Naive thymus-derived CD8-positive, alpha-beta T cell (primary cell): ENCODE measurements around the gene AIPL1. TPM values are rescaled to one million over a fixed set of nuclear protein-coding genes. Genes with fewer than 3 reads are reported as not detected.
A peak's percentile ranks its signal among the peaks of the same experiment; 100 is the strongest.

Experiments used
- ATAC-seq, 2 donors: fragments of 150-1000 bp; cut with Tn5 transposase in 1 of 2; sonication (Bioruptor Pico), chemical (Tn5 transposase) in 1 of 2; 1 replicate in 1 of 2; 2 replicates in 1 of 2; pipeline ENCODE4 v1.10.0; 2021; ENCODE audit warnings: mild to moderate bottlenecking in 2 of 2, moderate library complexity in 2 of 2
- POLR2A ChIA-PET: fragments of 350-600 bp; sonication (Branson Sonifier 250); formaldehyde crosslinking; loops from one replicate; lab custom pipeline; 2021; ENCODE audit warnings: antibody characterized with exemption; lab: Charles Lee
- DNase-seq, 10 donors: peaks; one replicate each; pipeline versions ENCODE4 v3.0.0 to v3.0.0-alpha.2; 2020 to 2022
- H3K27ac Mint-ChIP-seq, 10 donors: one replicate each; pipeline ENCODE4 v1.8.0; 2020 to 2022; ENCODE audit warnings: mild to moderate bottlenecking in 10 of 10, mixed read lengths in 10 of 10, moderate library complexity in 4 of 10, inconsistent platforms in 1 of 10
- H3K27me3 Mint-ChIP-seq, 5 donors: one replicate each; pipeline ENCODE4 v1.8.0; 2021 to 2022; ENCODE audit warnings: mixed read lengths in 5 of 5
- H3K36me3 Mint-ChIP-seq, 3 donors: one replicate each; pipeline ENCODE4 v1.8.0; 2020 to 2022; ENCODE audit warnings: mixed read lengths in 3 of 3, mild to moderate bottlenecking in 2 of 3, inconsistent platforms in 1 of 3
- H3K4me1 Mint-ChIP-seq, 4 donors: one replicate each; pipeline ENCODE4 v1.8.0; 2021 to 2022; ENCODE audit warnings: mixed read lengths in 4 of 4
- H3K4me3 Mint-ChIP-seq, 10 donors: one replicate each; pipeline ENCODE4 v1.8.0; 2020 to 2022; ENCODE audit warnings: mild to moderate bottlenecking in 10 of 10, mixed read lengths in 10 of 10, moderate library complexity in 6 of 10, inconsistent platforms in 1 of 10
- H3K9me3 Mint-ChIP-seq, 9 donors: one replicate each; pipeline ENCODE4 v1.8.0; 2020 to 2022; ENCODE audit warnings: mixed read lengths in 9 of 9, mild to moderate bottlenecking in 3 of 9, inconsistent platforms in 1 of 9, moderate library complexity in 1 of 9
- polyA plus RNA-seq, 3 donors: library from polyadenylated mRNA; unstranded; fragments of 300-500 nt; fragmentation: Illumina TruSeq; gene quantifications; one replicate each; pipeline ENCODE4 v1.2.3, GENCODE V29; 2021
- total RNA-seq, 8 experiments: library from RNA in 2 of 8; stranded (reverse) in 2 of 8; gene quantifications; one replicate each; pipeline ENCODE4 v1.2.3 and lab custom pipeline; 2021 to 2026

Gene AIPL1
- total and polyA plus RNA-seq, 5 experiments from 2014 or later: not detected

DNA sequence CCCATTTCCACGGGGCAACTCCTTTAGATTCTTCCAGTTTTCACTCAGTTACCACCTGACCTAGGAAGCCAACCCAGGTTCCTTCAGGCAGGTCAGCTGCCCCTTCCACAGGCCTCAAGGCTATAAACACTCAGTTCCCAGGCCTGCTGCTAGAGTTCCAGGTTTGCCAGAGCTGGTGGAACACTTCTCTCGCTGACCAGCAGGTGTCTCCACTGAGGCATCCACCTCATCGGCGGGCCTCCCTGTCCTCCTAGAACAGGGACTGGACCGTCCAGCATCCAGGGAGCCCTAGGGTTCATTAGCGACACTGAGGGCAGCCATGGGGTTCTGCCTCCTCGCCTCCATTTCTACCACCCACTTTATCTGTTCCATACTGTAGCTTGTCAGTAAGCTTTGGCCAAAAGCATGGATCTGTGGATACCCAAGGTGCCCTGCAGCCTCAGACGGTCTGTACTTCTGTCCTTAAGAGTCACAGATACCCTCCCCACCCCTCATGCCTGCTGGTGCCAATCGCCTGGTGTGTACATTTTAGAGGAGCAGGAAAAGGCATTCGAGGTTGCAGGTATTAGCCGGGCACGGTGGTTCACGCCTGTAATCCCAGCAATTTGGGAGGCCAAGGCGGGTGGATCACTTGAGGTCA is 38.3 kb upstream of the AIPL1 start:
- H3K27ac Mint-ChIP-seq: peak overlapping the region in 2 of 10 donors; percentile 61 to 69

DNA sequence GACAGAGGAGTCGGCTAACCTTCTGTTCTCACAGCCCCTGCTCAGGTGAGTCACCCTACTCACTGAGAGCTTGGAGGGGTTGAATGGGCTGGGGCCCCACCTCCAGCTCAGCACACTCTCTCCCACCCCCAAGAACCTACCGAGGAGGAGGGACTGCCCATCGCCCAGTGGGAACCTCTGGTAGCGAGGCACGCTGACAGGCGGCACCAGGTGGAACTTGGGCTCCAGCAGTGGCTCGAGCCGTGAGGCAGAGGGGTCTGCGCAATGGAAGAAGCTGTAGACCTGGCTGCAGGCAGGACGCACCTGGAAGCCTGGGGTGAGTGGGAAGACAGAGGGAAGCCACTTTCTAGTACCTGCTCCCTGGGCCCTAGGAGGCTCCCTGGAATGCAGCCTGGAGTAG is 37.6 kb upstream of the AIPL1 start:
- H3K27me3 Mint-ChIP-seq: peaks cover 0 to 9% (median 0%) of the 10 kb centered on the region in 5 donors
- ATAC-seq (no peak), DNase-seq (no peak)
- POLR2A ChIA-PET: no interaction called here
- H3K9me3 Mint-ChIP-seq: no peaks in the 10 kb centered on the region
- no peak overlapping the region for H3K27ac Mint-ChIP-seq
- no peak overlapping the region for H3K4me3 Mint-ChIP-seq
- peaks cover 0 to 6% (median 4%) of the 10 kb centered on the region in 4 donors for H3K4me1 Mint-ChIP-seq
- H3K36me3 Mint-ChIP-seq: no peaks in the 10 kb centered on the region

More for the DNA sequence above, 38.3 kb upstream of the AIPL1 start:
- DNase-seq (peak; percentile 30 to 78 (median 58)), ATAC-seq (peak; percentile 56 to 62)
- Mint-ChIP-seq H3K4me3 (no peak overlapping the region), H3K9me3 (no peaks in the 10 kb centered on the region), H3K36me3 (no peaks in the 10 kb centered on the region), H3K27me3 (peaks cover 0 to 9% (median 0%) of the 10 kb centered on the region in 5 donors), H3K4me1 (peaks cover 0 to 6% (median 4%) of the 10 kb centered on the region in 4 donors)
- POLR2A ChIA-PET: interaction anchor here (0.7 to 1.3 kb wide), 2 partner anchors 8 to 218 kb away, joined by 3 to 5 read pairs; no protein-coding TSS in a partner anchor

DNA sequence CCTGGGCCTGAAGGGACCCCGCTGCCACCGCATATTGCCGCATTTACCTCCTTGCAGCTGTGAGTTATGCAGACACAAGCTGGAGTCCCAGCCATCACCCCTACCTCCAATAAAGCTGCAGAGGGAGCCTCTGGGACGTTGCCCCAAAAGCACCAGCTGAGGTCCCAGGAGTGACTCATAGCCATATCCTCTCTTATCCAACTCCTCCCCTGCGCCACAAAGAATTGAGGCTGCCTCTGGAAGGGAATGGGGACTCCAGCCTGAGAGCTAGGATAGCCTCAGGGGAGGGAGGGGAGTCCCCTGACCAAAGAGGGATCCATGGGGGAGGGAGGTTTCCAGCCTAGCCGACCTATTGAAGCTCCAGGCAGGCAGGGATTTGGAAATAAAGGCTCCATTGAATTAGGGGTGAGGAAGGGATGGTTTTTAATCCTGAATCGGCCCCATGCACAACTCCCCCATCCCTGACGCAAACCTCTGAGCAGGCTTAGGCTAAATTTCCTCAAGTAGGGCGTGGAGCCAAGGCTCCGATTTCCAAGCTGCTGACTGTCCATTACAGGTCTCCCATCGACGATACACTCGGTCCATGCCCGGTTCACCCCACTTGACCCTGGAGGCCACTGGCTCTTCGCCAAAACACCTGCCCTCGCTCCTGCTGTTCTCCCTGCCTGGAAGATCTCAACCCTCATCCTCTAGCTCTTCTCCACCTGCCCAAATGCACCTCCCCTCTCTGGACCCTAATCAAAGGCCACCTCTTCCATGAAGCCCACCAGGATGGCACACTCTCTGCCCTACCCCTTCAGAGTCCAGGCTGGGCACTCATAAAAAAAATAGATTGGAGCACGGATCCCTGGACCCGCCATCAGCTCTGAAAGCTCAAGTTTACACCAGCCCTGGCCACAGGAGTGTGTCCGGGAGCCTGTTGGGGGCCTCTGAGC is 36.9 kb upstream of the AIPL1 start:
- Mint-ChIP-seq H3K4me1 (peaks cover 0 to 6% (median 4%) of the 10 kb centered on the region in 4 donors), H3K27ac (no peak overlapping the region), H3K36me3 (no peaks in the 10 kb centered on the region), H3K9me3 (no peaks in the 10 kb centered on the region), H3K27me3 (peaks cover 0 to 9% (median 0%) of the 10 kb centered on the region in 5 donors), H3K4me3 (no peak overlapping the region)
- ATAC-seq: no peak
- POLR2A ChIA-PET: interaction anchor here (0.5 kb wide), 1 partner anchor 611 kb away, joined by 3 read pairs; no protein-coding TSS in a partner anchor
- DNase-seq: no peak

- POLR2A ChIA-PET: interaction anchor here (0.5 kb wide), 1 partner anchor 612 kb away, joined by 3 read pairs; no protein-coding TSS in a partner anchor
- DNase-seq: no peak
- no peaks in the 10 kb centered on the region for H3K36me3 Mint-ChIP-seq
- peaks cover 0 to 9% (median 0%) of the 10 kb centered on the region in 5 donors for H3K27me3 Mint-ChIP-seq
- no peak for ATAC-seq
- no peak overlapping the region for H3K27ac Mint-ChIP-seq
- H3K9me3 Mint-ChIP-seq: no peaks in the 10 kb centered on the region
- no peak overlapping the region for H3K4me3 Mint-ChIP-seq
- peaks cover 0 to 6% (median 4%) of the 10 kb centered on the region in 4 donors for H3K4me1 Mint-ChIP-seq
These were observed 36.0 kb upstream of the AIPL1 start for GRCh38 chr17:6470751-6471521.

GRCh38 chr17:6470146-6470718 is 35.3 kb upstream of the AIPL1 start:
- Mint-ChIP-seq H3K4me3 (no peak overlapping the region), H3K9me3 (no peaks in the 10 kb centered on the region), H3K27ac (peak overlapping the region in 1 of 10 donors; percentile 5), H3K4me1 (peaks cover 0 to 6% (median 4%) of the 10 kb centered on the region in 4 donors), H3K27me3 (peaks cover 0 to 9% (median 0%) of the 10 kb centered on the region in 5 donors), H3K36me3 (no peaks in the 10 kb centered on the region)
- POLR2A ChIA-PET: no interaction called here
- no peak for DNase-seq
- no peak for ATAC-seq

DNA sequence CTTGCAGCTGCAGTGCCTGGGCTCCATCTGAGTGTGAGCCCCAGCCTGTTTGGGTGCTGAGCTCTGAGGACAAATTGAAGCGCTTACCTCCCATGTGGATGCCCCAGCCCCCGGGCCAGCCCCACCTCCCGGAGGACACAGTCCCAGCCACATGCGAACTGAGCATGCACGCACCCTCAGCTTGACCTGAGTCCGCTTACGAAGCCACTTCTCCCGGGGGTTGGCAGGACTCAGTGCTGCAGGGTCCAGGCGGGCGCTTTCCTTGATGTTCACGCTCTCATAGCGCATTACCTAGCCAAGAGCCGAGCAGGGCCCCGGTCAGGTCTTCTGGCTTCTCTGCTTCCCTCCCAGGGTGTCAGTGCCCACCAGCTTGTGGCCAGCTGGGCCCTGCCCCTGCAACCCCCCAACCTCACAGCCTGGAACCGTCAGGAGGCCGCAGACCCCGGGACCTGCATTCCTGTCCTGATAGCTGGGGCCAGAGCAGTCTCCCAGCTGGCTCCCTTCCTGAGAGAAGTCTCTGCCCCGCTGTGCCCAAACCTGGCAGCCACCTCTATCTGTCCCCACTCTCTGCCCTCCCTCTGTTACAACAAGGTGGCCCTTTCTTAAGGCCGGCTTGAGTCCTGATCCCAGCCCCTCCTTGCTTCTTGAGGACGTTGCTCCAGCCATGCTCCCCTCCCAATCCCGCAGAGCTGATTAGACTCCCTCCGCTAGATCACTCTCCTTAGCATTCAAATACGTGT is 33.3 kb upstream of the AIPL1 start:
- no peak for ATAC-seq
- POLR2A ChIA-PET: no interaction called here
- H3K4me1 Mint-ChIP-seq: peaks cover 0 to 5% (median 3%) of the 10 kb centered on the region in 4 donors
- peak overlapping the region in 1 of 10 donors; percentile 28 for H3K27ac Mint-ChIP-seq
- no peak for DNase-seq
- no peaks in the 10 kb centered on the region for H3K9me3 Mint-ChIP-seq
- H3K36me3 Mint-ChIP-seq: no peaks in the 10 kb centered on the region
- H3K27me3 Mint-ChIP-seq: peaks cover 0 to 9% (median 0%) of the 10 kb centered on the region in 5 donors
- no peak overlapping the region for H3K4me3 Mint-ChIP-seq

GRCh38 chr17:6467567-6467966 is 32.6 kb upstream of the AIPL1 start:
- ATAC-seq (no peak), DNase-seq (no peak)
- Mint-ChIP-seq H3K9me3 (no peaks in the 10 kb centered on the region), H3K4me3 (no peak overlapping the region), H3K4me1 (peaks cover 0 to 3% (median 0%) of the 10 kb centered on the region in 4 donors), H3K27me3 (peaks cover 0 to 9% (median 0%) of the 10 kb centered on the region in 5 donors), H3K36me3 (no peaks in the 10 kb centered on the region), H3K27ac (no peak overlapping the region)
- POLR2A ChIA-PET: no interaction called here

DNA sequence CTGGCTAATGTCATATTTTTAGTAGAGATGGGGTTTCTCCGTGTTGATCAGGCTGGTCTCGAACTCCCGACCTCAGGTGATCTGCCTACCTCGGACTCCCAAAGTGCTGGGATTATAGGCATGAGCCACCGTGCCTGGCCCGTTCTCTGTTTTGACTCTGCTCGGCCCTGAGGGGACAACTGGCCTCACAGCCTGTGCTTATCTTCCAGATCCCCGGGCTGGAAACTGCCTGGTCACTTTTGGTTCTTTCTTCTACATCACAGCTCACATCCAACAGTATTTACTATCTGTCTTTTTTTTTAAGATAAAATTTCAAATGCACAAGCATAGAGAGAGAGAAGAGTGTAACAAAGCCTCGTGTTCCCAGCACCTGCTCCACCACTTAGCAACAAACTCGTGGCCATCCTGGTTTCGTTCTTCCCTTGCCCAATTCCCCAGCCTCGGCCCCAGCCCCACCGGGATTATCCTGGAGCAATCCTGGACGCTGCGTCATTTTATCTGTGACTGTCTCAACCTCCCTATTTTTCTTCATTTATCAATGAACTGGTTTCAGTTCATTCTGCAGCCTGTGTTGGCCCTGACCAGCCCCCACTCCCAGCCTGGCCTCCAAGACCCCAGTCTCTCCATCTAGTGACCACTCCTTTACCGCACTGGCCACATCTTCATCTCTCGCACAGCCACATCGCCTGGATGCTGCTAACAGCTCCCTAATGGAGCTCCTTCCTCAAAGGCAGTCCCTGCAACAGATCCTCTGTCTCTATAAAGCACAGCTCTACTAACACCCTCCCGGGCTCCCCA is 30.5 kb upstream of the AIPL1 start:
- POLR2A ChIA-PET: interaction anchor here (0.6 kb wide), 1 partner anchor 8 kb away, joined by 3 read pairs; no protein-coding TSS in a partner anchor
- Mint-ChIP-seq H3K4me3 (no peak overlapping the region), H3K27me3 (peaks cover 0 to 9% (median 0%) of the 10 kb centered on the region in 5 donors), H3K4me1 (peaks cover 0 to 5% (median 0%) of the 10 kb centered on the region in 4 donors), H3K9me3 (no peaks in the 10 kb centered on the region), H3K27ac (peak overlapping the region in 1 of 10 donors; percentile 33), H3K36me3 (no peaks in the 10 kb centered on the region)
- DNase-seq (no peak), ATAC-seq (no peak)

- POLR2A ChIA-PET: interaction anchor here (0.6 kb wide), 1 partner anchor 9 kb away, joined by 3 read pairs; no protein-coding TSS in a partner anchor
- Mint-ChIP-seq H3K4me1 (peaks cover 0 to 7% (median 0%) of the 10 kb centered on the region in 4 donors), H3K36me3 (no peaks in the 10 kb centered on the region), H3K27ac (no peak overlapping the region), H3K9me3 (no peaks in the 10 kb centered on the region), H3K4me3 (no peak overlapping the region), H3K27me3 (peaks cover 0 to 4% (median 0%) of the 10 kb centered on the region in 5 donors)
- no peak for ATAC-seq
- no peak for DNase-seq
These were observed 29.6 kb upstream of the AIPL1 start for GRCh38 chr17:6464446-6465041.

DNA sequence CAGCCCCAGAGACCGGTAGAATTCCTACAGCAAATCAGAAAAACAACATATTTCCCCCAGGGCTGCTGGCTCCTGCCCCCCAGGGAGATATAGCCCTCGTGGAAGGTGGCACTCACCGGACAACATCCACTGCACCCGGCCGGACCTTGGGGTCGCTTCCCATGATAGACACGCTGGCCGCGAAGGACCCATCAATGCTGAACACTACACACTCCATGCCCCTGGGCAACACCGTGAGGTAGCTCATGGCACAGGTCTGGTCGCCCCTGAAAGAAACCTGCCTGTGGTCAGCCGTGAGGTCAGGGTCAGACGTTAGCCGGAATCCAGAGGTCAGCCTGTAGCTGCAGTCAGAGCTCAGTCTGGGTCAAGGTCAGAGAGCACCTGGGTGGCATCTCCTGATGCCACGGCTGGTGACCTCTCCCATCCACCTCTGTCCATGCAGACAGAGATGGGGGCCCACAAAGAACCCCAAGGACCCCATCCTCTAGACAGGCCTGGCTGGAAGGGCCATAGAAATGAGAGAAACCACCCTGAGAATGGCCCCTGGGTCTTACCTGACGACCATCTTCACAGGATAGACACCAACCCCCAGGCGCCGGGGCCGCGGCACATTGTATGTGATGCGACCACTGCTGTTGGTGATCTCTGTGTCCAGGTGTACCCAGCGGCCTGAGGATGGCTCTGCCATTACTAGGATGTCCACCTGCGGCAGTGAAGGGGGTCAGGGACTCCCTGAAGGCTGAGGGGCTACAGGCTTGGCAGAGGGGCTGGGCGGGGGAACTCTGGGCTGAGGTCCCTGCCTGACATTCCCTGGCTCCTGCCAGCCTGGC is 28.9 kb upstream of the AIPL1 start:
- Mint-ChIP-seq H3K36me3 (no peaks in the 10 kb centered on the region), H3K9me3 (no peaks in the 10 kb centered on the region), H3K27ac (no peak overlapping the region), H3K4me3 (no peak overlapping the region), H3K27me3 (peaks cover 0 to 3% (median 0%) of the 10 kb centered on the region in 5 donors), H3K4me1 (peaks cover 0 to 5% (median 0%) of the 10 kb centered on the region in 4 donors)
- ATAC-seq (no peak), DNase-seq (peak in 1 of 10 donors; percentile 60)
- POLR2A ChIA-PET: no interaction called here
